ENCODE results near the gene SND1. TPM values are rescaled to one million over a fixed set of nuclear protein-coding genes. Genes with fewer than 3 reads are reported as not detected.
A peak's percentile ranks its signal among the peaks of the same experiment; 100 is the strongest.

Gene SND1
- total RNA-seq, 4 donors from 2014 or later: 70.8 to 141 (median 85.7) TPM

- WGBS, 2 donors: 85 to 86% methylated on average over 3 of the region's 3 CpGs
- Histone ChIP-seq H3K4me1 (peaks cover 0 to 35% (median 24%) of the 10 kb centered on the region in 4 donors), H3K27me3 (no peaks in the 10 kb centered on the region), H3K36me3 (peaks cover 0 to 11% (median 0%) of the 10 kb centered on the region in 3 donors), H3K27ac (no peak overlapping the region), H3K4me3 (no peak overlapping the region), H3K9me3 (no peaks in the 10 kb centered on the region)
- DNase-seq (ENCODE audit: low spot score in 2 of 2): no peak
- no peak for TF ChIP-seq EP300 (IDR thresholded peaks at IDR 0.05)
These were observed 5.5 kb downstream of the SND1 start for GRCh38 chr7:127657500-127657899.

DNA sequence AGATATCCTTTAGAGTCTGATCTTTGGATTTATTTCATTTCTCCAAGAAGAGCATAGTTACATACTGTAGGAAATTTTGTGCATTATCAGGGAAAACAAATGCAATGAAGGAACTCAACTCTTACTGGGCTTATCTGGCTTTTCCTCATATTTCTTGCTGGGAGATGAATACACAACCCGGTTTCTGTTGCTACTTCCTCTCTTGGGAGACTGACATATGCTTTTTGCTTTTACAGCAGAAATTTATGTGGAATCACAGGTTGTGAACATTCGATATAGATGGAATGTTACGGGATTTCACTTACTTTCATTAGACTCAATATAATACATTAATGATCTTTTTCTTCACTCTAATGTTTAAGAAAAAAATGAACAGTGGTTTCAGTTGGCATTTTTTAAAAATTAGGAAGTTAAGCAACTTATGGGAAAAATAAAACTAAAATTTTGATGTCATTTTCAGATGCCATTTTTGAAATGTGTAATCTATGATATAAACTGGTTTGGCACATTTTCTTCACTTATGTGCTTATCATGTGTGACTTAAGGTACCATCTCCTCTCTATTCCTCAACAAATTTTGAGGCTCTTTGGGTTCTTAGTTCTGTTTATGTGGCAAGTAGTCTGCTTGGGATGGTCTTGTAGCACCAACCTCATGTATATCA, 7.1 kb downstream of the SND1 start:
- DNase-seq (ENCODE audit: low spot score in 2 of 2): no peak
- peaks cover 0 to 19% (median 10%) of the 10 kb centered on the region in 4 donors for H3K4me1 ChIP-seq
- WGBS, 2 donors: 64 to 65% methylated on average over 3 of the region's 3 CpGs
- TF ChIP-seq CTCF (IDR thresholded peaks at IDR 0.05): no peak
- TF ChIP-seq POLR2A (IDR thresholded peaks at IDR 0.05): no peak
- no peak for TF ChIP-seq EP300 (IDR thresholded peaks at IDR 0.05)
- no peak overlapping the region for H3K27ac ChIP-seq
- no peak overlapping the region for H3K4me3 ChIP-seq
- H3K9me3 ChIP-seq: no peaks in the 10 kb centered on the region
- H3K36me3 ChIP-seq: peaks cover 0 to 14% (median 0%) of the 10 kb centered on the region in 3 donors
- no peaks in the 10 kb centered on the region for H3K27me3 ChIP-seq

DNA sequence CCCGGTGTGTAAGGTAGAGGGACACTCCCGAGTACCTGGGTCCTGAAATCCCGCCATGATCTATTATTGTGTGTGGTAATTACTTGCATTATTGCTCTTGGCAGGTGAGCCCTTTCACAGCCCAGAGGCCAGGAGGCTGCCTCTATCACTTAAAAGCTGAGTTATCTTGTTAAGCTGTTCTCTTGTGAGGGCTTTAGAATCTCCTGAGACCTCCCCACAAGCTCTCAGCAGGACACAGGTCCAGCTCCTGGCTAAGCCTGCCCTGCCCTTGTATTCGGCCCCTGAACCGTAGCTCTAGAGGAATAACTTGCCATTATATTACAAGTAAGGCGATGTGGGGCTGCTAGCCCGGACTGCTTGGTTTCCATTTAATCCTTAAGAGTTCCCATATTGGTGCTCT, 13.9 kb downstream of the SND1 start:
- DNase-seq (ENCODE audit: low spot score in 2 of 2): no peak
- Histone ChIP-seq H3K36me3 (peaks cover 0 to 4% (median 0%) of the 10 kb centered on the region in 3 donors), H3K27ac (no peak overlapping the region), H3K4me1 (peaks cover 0 to 31% (median 8%) of the 10 kb centered on the region in 4 donors), H3K9me3 (no peaks in the 10 kb centered on the region), H3K27me3 (no peaks in the 10 kb centered on the region), H3K4me3 (no peak overlapping the region)
- TF ChIP-seq EP300 (IDR thresholded peaks at IDR 0.05) (no peak), CTCF (IDR thresholded peaks at IDR 0.05) (no peak), POLR2A (IDR thresholded peaks at IDR 0.05) (no peak)
- 68 to 72% methylated on average over 7 of the region's 7 CpGs for WGBS, 2 donors

- no peak for DNase-seq (ENCODE audit: low spot score in 2 of 2)
- H3K27ac ChIP-seq: no peak overlapping the region
- TF ChIP-seq EP300 (IDR thresholded peaks at IDR 0.05) (no peak), CTCF (IDR thresholded peaks at IDR 0.05) (no peak), POLR2A (IDR thresholded peaks at IDR 0.05) (no peak)
- H3K27me3 ChIP-seq: no peaks in the 10 kb centered on the region
- H3K9me3 ChIP-seq: no peaks in the 10 kb centered on the region
- H3K36me3 ChIP-seq: peaks cover 0 to 4% (median 0%) of the 10 kb centered on the region in 3 donors
- 77 to 78% methylated on average over 4 of the region's 4 CpGs for WGBS, 2 donors
- no peak overlapping the region for H3K4me3 ChIP-seq
- peaks cover 0 to 31% (median 8%) of the 10 kb centered on the region in 4 donors for H3K4me1 ChIP-seq
These were observed 14.6 kb downstream of the SND1 start for GRCh38 chr7:127666602-127667001.

GRCh38 chr7:127667017-127667670, 15.2 kb downstream of the SND1 start:
- H3K36me3 ChIP-seq: peaks cover 0 to 4% (median 0%) of the 10 kb centered on the region in 3 donors
- 53 to 56% methylated on average over 3 of the region's 3 CpGs for WGBS, 2 donors
- DNase-seq (ENCODE audit: low spot score in 2 of 2): no peak

More at GRCh38 chr7:127667017-127667670, 15.2 kb downstream of the SND1 start:
- H3K9me3 ChIP-seq: no peaks in the 10 kb centered on the region
- H3K4me1 ChIP-seq: peaks cover 0 to 31% (median 8%) of the 10 kb centered on the region in 4 donors
- H3K27ac ChIP-seq: peak overlapping the region in 1 of 4 donors; percentile 21
- TF ChIP-seq CTCF (IDR thresholded peaks at IDR 0.05): no peak
- no peak for TF ChIP-seq EP300 (IDR thresholded peaks at IDR 0.05)
- no peaks in the 10 kb centered on the region for H3K27me3 ChIP-seq
- H3K4me3 ChIP-seq: no peak overlapping the region
